EL (cell line): ENCODE results near the gene NECAB3.
"Not testable (repeated sequence)": the region's sequence is repeated elsewhere in the genome, so short reads cannot be mapped to it uniquely, and the experiment has no call there.

Experiments
- DNase-seq: peaks from one replicate; pipeline ENCODE4 v3.0.0-alpha.2; 2016

NECAB3 gene

DNA sequence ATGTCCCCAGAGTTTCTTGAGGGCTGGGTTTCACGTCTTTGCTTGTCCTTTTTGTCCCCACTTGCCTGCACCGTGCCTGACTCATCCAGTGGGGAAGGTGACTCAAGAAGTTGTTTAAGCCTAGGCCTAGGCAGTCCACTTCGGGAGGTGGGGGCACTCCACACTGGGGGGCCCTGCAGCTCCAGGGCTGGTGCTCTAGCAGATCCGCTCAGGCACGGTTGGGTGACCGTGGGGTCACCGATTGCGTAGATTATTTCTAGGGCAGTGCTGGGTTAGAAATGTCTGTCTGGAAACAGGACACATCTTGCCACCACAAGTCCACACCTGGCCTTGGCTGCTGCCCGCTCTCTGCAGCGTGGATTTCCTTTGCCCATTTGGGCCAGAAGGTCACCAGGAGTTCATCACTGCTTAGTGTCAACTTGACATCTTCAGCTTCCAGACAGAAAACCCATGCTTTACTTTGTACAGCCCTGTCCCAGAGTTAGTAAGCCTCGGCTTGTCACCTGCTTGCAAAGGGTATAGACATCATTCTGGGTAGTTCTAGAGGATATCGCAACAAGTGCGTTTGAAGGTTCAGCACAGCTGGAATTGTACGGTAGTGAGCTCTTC is 25.7 kb downstream of the NECAB3 start:
- no peak for DNase-seq

DNA sequence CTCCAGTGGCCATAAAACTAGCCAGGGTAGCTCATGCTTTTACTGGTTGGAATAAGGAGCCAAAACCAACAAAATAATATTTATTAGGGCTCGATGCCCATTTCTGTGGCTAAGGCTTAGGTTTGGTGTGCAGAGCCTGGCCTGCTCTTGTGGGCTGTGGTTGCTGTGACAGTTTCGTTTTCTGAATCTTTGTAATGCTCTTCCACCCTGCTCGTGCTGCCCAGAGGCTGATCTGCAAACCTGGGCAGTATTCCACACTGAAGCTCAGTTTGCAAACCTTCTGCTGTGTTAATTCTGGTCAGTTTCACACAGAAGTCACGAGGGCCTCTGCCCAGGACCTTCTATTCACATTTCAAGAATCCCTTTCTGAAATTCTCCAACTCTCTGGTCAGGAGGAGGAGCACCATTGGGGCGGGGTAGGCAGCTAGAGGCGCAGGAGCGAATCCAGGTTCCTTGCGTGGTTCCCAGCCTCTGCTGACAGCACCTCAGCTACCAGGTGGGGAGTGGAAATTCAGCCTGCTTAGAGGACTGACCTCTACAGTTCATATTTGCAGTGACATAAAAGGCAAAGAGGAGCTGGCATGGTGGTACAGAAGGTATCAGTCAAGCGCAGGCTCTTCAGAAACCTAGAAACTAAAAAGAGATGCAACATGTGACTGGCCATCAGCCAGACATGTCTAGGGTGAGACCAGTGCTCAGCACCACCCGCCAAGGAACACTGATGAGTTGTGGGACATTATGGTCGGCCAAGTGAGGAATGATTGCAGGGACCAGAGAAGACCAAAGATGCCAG is 26.4 kb downstream of the NECAB3 start:
- peak; percentile 63 for DNase-seq

DNA sequence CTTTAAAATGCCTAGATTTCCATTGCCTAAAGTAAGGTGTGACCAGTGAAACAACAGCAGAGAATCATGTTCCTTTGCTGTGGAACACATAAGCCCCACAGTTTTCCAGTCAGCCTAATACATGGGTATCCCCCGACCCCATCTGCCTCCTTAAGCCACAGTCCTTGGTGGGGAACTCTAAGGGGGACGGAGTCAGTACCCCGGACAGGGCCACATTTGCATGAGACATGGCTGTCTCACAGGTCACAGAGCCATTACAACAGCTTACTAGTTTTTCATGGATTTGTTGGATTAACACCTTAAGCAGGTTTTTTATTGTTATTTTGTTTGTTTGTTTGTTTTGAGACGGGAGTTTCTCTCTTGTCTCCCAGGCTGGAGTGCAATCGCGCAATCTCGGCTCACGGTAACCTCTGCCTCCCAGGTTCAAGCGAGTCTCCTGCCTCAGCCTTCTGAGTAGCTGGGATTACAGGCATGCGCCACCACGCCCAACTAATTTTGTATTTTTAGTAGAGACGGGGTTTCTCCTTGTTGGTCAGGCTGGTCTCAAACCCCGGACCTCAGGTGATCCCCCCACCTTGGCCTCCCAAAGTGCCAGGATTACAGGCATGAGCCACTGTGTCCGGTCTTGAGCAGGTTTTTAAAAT is 27.1 kb downstream of the NECAB3 start:
- DNase-seq, result not testable (repeated sequence)

DNA sequence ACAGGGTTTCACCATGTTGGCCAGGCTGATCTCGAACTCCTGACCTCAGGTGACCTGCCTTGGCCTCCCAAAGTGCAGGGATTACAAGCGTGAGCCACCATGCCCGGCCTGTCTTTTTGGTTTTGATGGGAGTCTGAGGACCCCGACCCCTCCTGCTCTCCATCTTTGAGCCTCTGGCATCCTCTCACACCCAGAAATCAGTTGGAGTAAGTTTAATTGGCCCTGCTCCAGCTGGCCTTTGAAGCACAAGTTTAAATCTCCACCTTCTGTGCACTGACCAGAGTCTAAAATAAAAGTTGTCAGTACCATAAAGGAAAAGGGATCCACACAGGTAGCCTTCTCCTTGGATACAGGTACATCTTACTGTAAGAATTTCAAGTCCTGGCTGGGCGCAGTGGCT is 28.0 kb downstream of the NECAB3 start:
- DNase-seq, result no peak

- no peak for DNase-seq
These were observed 28.8 kb downstream of the NECAB3 start for GRCh38 chr20:33645396-33645795.

DNA sequence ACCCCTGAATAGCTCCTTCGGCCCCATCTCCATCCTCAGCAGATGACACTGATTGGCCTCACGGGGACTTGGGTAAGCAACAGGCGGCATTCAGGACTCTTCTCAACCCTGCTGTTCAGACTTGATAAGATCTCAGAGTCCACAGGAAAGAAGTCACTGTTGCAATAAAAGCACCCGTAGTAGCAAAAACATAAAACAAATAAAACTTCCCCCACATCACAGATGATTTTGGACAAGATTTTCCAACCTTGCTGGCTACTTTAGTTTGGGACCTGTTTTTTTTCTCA is 29.2 kb downstream of the NECAB3 start:
- no peak for DNase-seq

DNA sequence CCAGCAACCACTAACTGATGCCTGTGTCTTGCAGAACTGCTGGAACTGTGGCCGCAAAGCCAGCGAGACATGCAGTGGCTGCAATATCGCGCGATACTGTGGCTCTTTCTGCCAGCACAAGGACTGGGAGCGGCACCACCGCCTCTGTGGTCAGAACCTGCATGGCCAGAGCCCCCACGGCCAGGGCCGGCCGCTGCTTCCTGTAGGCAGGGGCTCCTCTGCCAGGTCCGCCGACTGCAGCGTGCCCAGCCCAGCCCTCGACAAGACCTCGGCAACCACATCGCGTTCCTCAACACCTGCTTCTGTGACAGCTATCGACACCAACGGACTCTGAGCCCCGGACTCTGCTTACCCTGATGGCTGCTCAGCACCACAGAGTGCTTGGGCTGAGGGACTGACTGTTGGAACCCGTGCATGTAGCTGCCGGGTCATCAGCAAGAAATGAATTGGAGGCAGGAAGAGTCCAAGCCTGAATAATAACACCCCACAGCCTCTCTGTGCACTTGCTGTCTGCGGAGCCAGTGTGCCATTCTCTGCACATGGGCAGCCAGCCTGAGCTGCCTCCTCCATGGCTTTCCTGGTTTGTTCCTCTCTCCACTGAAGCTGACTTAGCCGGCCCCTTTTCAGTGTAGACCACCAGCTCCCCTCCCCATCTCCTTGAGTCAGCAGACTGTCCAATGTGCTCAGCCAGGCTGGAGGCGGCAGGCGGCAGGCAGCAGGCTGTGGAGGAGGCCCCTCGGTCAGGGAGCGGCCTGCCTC is 29.7 kb downstream of the NECAB3 start:
- DNase-seq, result no peak

- DNase-seq, result no peak
These were observed 33.9 kb downstream of the NECAB3 start for GRCh38 chr20:33640287-33640686.

DNA sequence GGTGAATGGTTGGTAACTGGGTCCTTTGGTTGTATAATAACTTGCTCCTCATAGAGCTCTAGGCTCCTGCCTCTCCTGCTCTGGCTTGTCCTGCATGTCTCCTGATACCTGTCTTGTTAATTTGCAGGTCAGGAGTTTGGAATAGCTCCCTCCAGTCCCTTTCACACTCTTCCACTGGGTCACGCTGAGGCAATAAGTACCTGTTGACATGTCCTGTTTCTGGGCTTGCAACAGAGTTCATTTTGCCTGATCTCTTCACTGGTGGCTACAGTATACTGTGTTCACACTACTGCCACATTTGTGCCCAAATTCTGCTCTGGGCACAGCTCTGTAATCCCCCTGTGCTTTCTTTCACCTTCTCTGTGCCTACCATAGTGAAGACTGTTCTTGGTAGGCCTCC is 37.5 kb downstream of the NECAB3 start:
- DNase-seq, result no peak

- DNase-seq, result no peak
These were observed 38.9 kb downstream of the NECAB3 start for GRCh38 chr20:33635341-33635740.

DNA sequence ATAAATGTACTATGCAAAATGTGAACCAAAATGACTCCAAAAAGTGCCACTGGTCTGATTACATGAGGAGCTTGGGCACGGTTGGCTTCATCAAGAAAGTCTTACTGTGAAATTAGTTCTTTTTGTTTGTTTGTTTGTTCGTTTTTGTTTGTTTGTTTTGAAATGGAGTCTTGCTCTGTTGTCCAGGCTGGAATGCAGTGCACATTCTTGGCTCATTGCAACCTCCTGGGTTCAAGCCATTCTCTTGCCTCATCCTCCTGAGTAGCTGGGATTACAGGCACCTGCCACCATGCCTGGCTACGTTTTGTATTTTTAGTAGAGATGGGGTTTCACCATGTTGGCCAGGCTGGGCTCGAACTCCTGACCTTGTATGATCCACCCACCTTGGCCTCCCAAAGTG is 42.3 kb downstream of the NECAB3 start:
- not testable (repeated sequence) for DNase-seq

- DNase-seq, result no peak
These were observed 43.7 kb downstream of the NECAB3 start for GRCh38 chr20:33630507-33630906.

- DNase-seq, result no peak
These were observed 44.2 kb downstream of the NECAB3 start for GRCh38 chr20:33629979-33630378.

GRCh38 chr20:33629533-33629932 is 44.7 kb downstream of the NECAB3 start:
- DNase-seq, result no peak

- DNase-seq, result no peak
These were observed 46.5 kb downstream of the NECAB3 start for GRCh38 chr20:33627577-33628216.

- DNase-seq, result no peak
These were observed 48.0 kb downstream of the NECAB3 start for GRCh38 chr20:33626190-33626589.

DNA sequence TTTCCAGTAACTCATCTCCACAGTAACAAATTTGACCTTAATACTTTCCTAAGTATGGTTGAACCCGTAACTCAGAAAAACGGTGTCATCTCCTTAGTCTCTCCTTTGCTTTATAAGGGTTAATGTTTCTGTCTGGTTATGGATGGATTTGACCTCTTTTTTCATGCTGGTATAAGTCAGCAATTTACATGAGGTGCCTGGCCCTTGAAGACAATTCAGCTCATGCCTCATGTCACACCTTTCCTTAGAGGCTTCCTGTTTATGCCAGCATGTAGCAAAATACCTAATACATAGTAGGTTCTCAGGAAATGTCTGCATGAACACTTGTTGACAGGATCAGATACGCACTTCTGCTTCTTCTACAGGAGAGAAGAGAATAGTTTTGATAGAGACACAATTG is 49.8 kb downstream of the NECAB3 start:
- no peak for DNase-seq

DNA sequence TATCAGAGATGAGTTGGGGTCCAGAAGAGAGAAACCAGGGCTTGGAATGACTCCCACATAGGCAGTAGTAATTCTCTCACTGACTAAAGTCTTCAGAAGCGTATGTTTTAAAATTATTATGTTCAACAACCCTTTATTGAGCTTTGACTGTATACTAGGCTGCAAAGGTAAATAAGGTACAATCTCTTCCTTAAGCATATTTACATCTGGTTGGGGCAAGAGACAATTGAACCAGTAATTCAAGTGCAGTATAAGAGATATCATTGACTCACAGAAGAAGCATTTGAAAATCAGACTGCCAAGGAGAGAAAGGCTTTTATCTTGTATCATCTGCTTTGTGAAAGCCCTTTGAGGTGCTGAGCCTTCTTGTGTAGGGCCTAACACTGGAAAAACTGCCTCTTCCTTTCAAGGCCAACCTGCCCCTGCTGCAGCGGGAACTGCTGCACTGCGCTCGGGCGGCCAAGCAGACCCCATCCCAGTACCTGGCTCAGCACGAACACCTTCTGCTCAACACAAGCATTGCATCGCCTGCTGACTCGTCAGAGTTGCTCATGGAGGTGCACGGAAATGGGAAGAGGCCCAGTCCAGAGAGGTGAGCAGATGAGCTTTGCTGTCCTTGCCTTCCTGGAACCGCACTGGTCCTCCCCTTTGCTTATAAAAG is 51.4 kb downstream of the NECAB3 start:
- no peak for DNase-seq

GRCh38 chr20:33621717-33622400 is 52.4 kb downstream of the NECAB3 start:
- DNase-seq, result no peak

DNA sequence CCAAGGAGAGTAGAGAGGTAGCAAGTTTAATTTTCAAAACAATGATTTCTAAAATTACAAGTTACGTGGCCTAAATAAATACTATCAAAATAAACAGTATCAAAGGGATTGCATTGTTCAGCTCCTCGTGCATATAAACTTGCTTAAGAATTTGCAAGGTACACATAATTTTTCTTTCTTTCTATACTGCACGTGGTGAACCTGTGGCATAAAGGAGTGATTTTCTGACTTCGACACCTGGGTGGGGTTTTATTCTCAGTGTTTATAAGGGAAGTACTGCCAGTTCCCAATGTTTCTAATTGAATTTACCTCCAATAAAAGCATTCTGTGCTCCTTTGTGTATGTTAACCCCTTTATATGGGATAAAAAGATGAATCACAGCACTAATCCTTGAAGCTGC is 62.2 kb downstream of the NECAB3 start:
- DNase-seq, result no peak

DNA sequence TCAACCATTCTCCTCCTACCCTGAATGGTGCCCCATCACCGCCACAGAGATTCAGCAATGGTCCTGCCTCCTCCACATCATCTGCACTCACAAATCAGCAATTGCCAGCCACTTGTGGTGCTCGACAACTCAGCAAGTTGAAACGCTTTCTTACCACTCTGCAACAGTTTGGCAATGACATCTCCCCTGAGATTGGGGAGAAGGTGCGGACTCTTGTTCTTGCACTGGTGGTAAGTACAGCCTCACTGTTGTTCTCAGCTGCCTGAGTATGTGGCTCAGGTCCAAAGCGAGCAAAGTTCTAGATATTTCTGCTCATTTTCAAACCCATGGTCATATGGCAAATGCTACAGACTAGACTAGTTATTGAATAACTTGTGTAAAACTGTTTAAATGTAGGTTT is 63.1 kb downstream of the NECAB3 start:
- DNase-seq, result no peak

- DNase-seq, result no peak
These were observed 64.7 kb downstream of the NECAB3 start for GRCh38 chr20:33609504-33609903.
